GM13976 (cell line): ENCODE data around the gene ENTPD6.

Experiments used
- DNase-seq: peaks from one replicate; pipeline ENCODE4 v3.0.0; 2012; ENCODE audit warnings: low spot score
- CTCF ChIP-seq: IDR thresholded peaks from 2 replicates; pipeline ENCODE4 v1.5.1; 2012; ENCODE audit warnings: borderline replicate concordance, mild to moderate bottlenecking; ENCODE audit not compliant: insufficient read depth; ENCODE audit errors: extremely low read depth, missing control alignments, control extremely low read depth
- in situ Hi-C: fragments of 300-500 bp; cut with MboI; formaldehyde crosslinking; loops from one replicate; pipeline ENCODE4 v1.12.0; 2022; ENCODE audit warnings: low sequenced_read_pairs, mixed read lengths, inconsistent platforms; ENCODE audit not compliant: unreplicated experiment

ENTPD6 gene

GRCh38 chr20:25272223-25273000 lies 76.9 kb downstream of the ENTPD6 start:
- TF ChIP-seq CTCF: no peak
- in situ Hi-C loops: no loop called here
- no peak for DNase-seq

GRCh38 chr20:25273046-25273445 lies 77.5 kb downstream of the ENTPD6 start:
- no peak for TF ChIP-seq CTCF

GRCh38 chr20:25273541-25274358 lies 78.2 kb downstream of the ENTPD6 start:
- TF ChIP-seq CTCF: no peak
- DNase-seq: no peak
- in situ Hi-C loops: no loop called here

More at GRCh38 chr20:25273046-25273445, 77.5 kb downstream of the ENTPD6 start:
- in situ Hi-C loops: no loop called here
- DNase-seq: no peak

GRCh38 chr20:25274481-25274880 lies 79.0 kb downstream of the ENTPD6 start:
- DNase-seq: no peak
- TF ChIP-seq CTCF: no peak
- in situ Hi-C loops: no loop called here

- TF ChIP-seq CTCF: no peak
- in situ Hi-C loops: loop anchor here (25.0 kb wide), 1 partner anchor 587 kb away; no protein-coding TSS in a partner anchor
- DNase-seq: no peak
Observed at GRCh38 chr20:25274891-25275812, 79.6 kb downstream of the ENTPD6 start.

GRCh38 chr20:25275813-25276532 lies 80.5 kb downstream of the ENTPD6 start:
- no peak for DNase-seq
- in situ Hi-C loops: loop anchor here (25.0 kb wide), 1 partner anchor 586 kb away; no protein-coding TSS in a partner anchor
- TF ChIP-seq CTCF: no peak
